GM13977 (cell line): Measurements from ENCODE around the gene FAM135A.

Source experiments
- DNase-seq: peaks from one replicate; pipeline ENCODE4 v3.0.0; 2012; ENCODE audit warnings: low spot score
- CTCF ChIP-seq: IDR thresholded peaks from 2 replicates; pipeline ENCODE4 v1.5.1; 2012; ENCODE audit warnings: mild to moderate bottlenecking, control low read depth; ENCODE audit not compliant: insufficient read depth; ENCODE audit errors: extremely low read depth, missing control alignments
- in situ Hi-C: fragments of 300-500 bp; cut with MboI; formaldehyde crosslinking; loops from one replicate; pipeline ENCODE4 v1.12.0; 2022; ENCODE audit warnings: low sequenced_read_pairs, low pct_unique_long_range_greater_than_20kb, mixed read lengths, inconsistent platforms; ENCODE audit not compliant: unreplicated experiment

The FAM135A gene

DNA sequence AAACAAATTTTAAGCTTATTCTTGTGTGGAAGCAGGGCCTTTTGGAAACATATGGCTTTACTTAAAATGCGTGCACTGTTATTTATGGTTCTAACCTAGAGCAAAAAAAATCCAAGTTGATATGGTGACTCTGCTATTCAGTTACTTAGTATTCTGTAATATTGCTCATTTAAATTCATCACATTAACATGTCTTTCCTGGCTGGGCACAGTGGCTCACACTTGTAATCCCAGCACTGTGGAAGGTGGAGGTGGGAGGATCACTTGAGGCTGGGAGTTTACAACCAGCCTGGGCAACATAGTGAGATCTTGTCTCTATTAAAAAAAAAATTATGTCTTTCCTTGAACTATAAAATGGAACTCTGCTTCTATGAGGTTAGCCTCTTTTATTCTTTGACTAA is 95.6 kb downstream of the FAM135A start:
- no peak for TF ChIP-seq CTCF
- no peak for DNase-seq
- in situ Hi-C loops, result no loop called here

- no peak for TF ChIP-seq CTCF
- no peak for DNase-seq
- in situ Hi-C loops, result no loop called here
Measured at GRCh38 chr6:70510600-70510999, 97.3 kb downstream of the FAM135A start.

DNA sequence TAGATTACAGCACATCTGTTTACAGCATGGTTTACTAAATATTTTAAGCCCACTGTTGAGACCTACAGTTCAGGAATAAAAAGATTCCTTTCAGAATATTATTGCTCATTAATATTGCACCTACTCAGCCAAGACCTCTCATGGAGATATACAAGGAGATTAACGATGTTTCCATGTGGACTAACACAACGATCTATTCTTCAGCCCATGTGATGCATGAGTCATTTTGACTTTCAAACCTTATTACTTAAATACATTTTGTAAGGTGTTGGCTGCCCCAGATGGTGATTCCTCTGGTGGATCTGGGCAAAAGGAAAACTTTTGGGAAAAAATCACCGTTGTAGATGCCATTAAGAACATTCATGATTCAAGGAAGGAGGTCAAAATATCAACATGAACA is 105.4 kb downstream of the FAM135A start:
- in situ Hi-C loops, result no loop called here
- no peak for DNase-seq

GRCh38 chr6:70520575-70520974 is 107.3 kb downstream of the FAM135A start:
- peak; percentile 53 for TF ChIP-seq CTCF

More for the DNA sequence above, 105.4 kb downstream of the FAM135A start:
- no peak for TF ChIP-seq CTCF

GRCh38 chr6:70524721-70525286 is 111.5 kb downstream of the FAM135A start:
- in situ Hi-C loops, result loop anchor here (10.0 to 25.0 kb wide), 2 partner anchors 150 to 337 kb away; no protein-coding TSS in a partner anchor
- no peak for DNase-seq
- TF ChIP-seq CTCF, result no peak

More at GRCh38 chr6:70520575-70520974, 107.3 kb downstream of the FAM135A start:
- peak; percentile 19 for DNase-seq
- in situ Hi-C loops, result loop anchor here (10.0 kb wide), 1 partner anchor 154 kb away; no protein-coding TSS in a partner anchor

GRCh38 chr6:70527071-70527737 is 113.9 kb downstream of the FAM135A start:
- no peak for TF ChIP-seq CTCF
- DNase-seq, result no peak
- in situ Hi-C loops, result loop anchor here (10.0 to 25.0 kb wide), 2 partner anchors 148 to 335 kb away; no protein-coding TSS in a partner anchor
